Smooth muscle cell (in vitro differentiated cells): ENCODE measurements around the gene ARHGEF26. TPM values are rescaled to one million over a fixed set of nuclear protein-coding genes. Genes with fewer than 3 reads are reported as not detected.

Source experiments
- DNase-seq: peaks from one replicate; lab custom pipeline; 2025; ENCODE audit not compliant: unreplicated experiment; lab: John Stamatoyannopoulos, UW
- H2AFZ ChIP-seq: fragments of 200-600 bp; sonication (generic); 2 replicates; pipeline ENCODE4 v1.6.0; 2016; ENCODE audit warnings: antibody characterized with exemption, low read depth, mild to moderate bottlenecking
- H3F3A ChIP-seq: fragments of 200-600 bp; sonication (generic); 2 replicates; pipeline ENCODE4 v1.6.0; 2017; ENCODE audit warnings: antibody characterized with exemption, low read depth
- H3K27ac ChIP-seq: fragments of 200-600 bp; sonication (generic); 2 replicates; pipeline ENCODE4 v1.5.1; 2016; ENCODE audit warnings: low read depth, mild to moderate bottlenecking
- H3K27me3 ChIP-seq: fragments of 200-600 bp; sonication (generic); 2 replicates; pipeline ENCODE4 v1.6.1; 2016; ENCODE audit warnings: low read depth, mild to moderate bottlenecking
- H3K36me3 ChIP-seq: fragments of 200-600 bp; sonication (generic); 2 replicates; pipeline ENCODE4 v1.5.1; 2016; ENCODE audit warnings: low read depth
- H3K4me1 ChIP-seq: fragments of 200-600 bp; sonication (generic); 2 replicates; pipeline ENCODE4 v1.5.1; 2016; ENCODE audit warnings: low read depth
- H3K4me2 ChIP-seq: fragments of 200-600 bp; sonication (generic); 2 replicates; pipeline ENCODE4 v1.6.0; 2016; ENCODE audit warnings: mild to moderate bottlenecking
- H3K4me3 ChIP-seq: fragments of 200-600 bp; sonication (generic); 2 replicates; pipeline ENCODE4 v1.5.1; 2016; ENCODE audit warnings: mild to moderate bottlenecking
- H3K79me2 ChIP-seq: fragments of 200-600 bp; sonication (generic); 2 replicates; pipeline ENCODE4 v1.6.0; 2016; ENCODE audit warnings: low read depth, mild to moderate bottlenecking
- H3K9ac ChIP-seq: fragments of 200-600 bp; sonication (generic); 2 replicates; pipeline ENCODE4 v1.6.0; 2016; ENCODE audit warnings: low read depth
- H3K9me3 ChIP-seq: fragments of 200-600 bp; sonication (generic); replicated peaks from 2 replicates; pipeline ENCODE4 v1.5.1; 2016; ENCODE audit warnings: low read depth
- H4K20me1 ChIP-seq: fragments of 200-600 bp; sonication (generic); 2 replicates; pipeline ENCODE4 v1.6.0; 2016; ENCODE audit warnings: low read depth
- WGBS: methylation state at CpG from one replicate; pipeline ENCODE4 v1.1.7; 2016; ENCODE audit warnings: low lambda C conversion rate; 5-methylcytosine and 5-hydroxymethylcytosine counted together
- polyA plus RNA-seq: library from polyadenylated mRNA; unstranded; fragments of >200 nt; fragmentation: Nextera tagmentation; extraction: Ambion mirVana; gene quantifications from 2 replicates; pipeline ENCODE4 v1.2.1, GENCODE V29; 2016
- total RNA-seq: library from RNA; depleted of rRNA; stranded (reverse); fragments of >200 nt; gene quantifications from 2 replicates; pipeline ENCODE4 v1.2.3, GENCODE V29; 2014
- TF ChIP-seq, protein P1 (sequence below): fragments of 200-600 bp; sonication (generic); IDR thresholded peaks from 2 replicates; pipeline ENCODE4 v1.5.1; 2017; ENCODE audit warnings: borderline replicate concordance, mild to moderate bottlenecking, antibody characterized with exemption; ENCODE audit not compliant: insufficient read depth, poor library complexity, severe bottlenecking

ARHGEF26 gene
- total and polyA plus RNA-seq, 2 experiments from 2014 or later: 0.83 to 1.4 TPM

DNA sequence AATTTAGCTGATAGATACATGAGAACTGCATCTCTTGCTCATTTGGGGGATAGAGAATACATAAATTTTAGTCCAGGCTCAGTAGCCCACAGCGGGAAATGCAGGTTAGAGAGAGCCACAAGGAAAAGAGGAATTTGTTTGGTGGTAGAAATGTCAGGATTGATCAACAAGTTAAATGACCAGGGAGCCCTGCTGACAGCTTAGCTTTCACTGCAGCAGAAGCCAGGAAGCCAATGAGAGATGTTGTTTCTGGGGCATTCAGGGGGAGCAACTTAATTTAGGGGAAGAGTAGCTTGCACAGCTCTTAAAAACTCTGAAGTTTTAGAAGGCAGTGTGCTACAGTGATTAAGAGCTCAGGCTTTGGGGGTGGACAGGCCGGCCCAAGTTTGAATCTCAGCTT, 22.7 kb downstream of the ARHGEF26 start:
- Histone ChIP-seq H3K27me3 (no peaks in the 10 kb centered on the region), H3K36me3 (no peaks in the 10 kb centered on the region), H3K4me2 (no peak overlapping the region), H4K20me1 (no peaks in the 10 kb centered on the region), H3K4me3 (no peak overlapping the region), H3F3A (no peaks in the 10 kb centered on the region), H3K9ac (no peak overlapping the region), H3K79me2 (no peaks in the 10 kb centered on the region), H3K9me3 (no peaks in the 10 kb centered on the region), H2AFZ (no peak overlapping the region), H3K4me1 (peaks cover 23% of the 10 kb centered on the region), H3K27ac (no peak overlapping the region)
- TF ChIP-seq, protein P1, sequence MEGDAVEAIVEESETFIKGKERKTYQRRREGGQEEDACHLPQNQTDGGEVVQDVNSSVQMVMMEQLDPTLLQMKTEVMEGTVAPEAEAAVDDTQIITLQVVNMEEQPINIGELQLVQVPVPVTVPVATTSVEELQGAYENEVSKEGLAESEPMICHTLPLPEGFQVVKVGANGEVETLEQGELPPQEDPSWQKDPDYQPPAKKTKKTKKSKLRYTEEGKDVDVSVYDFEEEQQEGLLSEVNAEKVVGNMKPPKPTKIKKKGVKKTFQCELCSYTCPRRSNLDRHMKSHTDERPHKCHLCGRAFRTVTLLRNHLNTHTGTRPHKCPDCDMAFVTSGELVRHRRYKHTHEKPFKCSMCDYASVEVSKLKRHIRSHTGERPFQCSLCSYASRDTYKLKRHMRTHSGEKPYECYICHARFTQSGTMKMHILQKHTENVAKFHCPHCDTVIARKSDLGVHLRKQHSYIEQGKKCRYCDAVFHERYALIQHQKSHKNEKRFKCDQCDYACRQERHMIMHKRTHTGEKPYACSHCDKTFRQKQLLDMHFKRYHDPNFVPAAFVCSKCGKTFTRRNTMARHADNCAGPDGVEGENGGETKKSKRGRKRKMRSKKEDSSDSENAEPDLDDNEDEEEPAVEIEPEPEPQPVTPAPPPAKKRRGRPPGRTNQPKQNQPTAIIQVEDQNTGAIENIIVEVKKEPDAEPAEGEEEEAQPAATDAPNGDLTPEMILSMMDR: no peak
- WGBS: 74% methylated on average over 2 of the region's 2 CpGs
- no peak for DNase-seq

DNA sequence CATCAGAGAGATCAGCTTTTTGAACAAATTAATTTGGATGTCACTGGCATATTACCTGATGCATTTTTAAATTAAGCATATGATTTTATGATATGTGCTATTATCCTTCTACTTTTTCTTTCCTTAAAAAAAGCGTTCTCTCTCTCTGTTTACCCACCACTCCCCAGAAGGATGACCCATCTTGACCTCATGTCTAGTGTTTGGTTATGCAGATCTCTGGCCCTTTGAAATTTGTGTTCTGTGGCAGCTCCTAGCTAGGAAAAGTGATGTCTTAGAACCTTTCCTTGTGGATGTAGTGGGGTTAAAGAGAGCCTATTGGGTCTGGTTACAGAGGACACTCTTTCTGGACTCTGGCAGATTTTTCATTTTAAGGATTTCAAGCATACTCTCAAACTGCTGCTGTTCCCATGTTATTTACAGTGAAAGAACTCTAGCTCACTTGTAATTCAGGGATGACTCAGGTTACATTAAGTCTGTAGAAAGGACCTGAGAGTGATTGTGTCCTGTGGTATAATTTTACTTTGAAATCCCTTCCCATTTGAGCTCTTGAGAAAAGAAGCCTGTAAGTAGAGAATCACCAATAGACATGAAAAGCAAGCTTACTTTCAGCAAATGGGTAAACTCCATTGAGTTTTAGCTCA, 23.8 kb downstream of the ARHGEF26 start:
- Histone ChIP-seq H3K36me3 (no peaks in the 10 kb centered on the region), H2AFZ (no peak overlapping the region), H3K4me3 (no peak overlapping the region), H3K27ac (no peak overlapping the region), H3K27me3 (no peaks in the 10 kb centered on the region), H3K9me3 (no peaks in the 10 kb centered on the region), H3F3A (no peaks in the 10 kb centered on the region), H3K9ac (no peak overlapping the region), H3K4me1 (peaks cover 23% of the 10 kb centered on the region), H4K20me1 (no peaks in the 10 kb centered on the region), H3K4me2 (no peak overlapping the region), H3K79me2 (no peaks in the 10 kb centered on the region)
- 63% methylated on average over 1 of the region's 1 CpG for WGBS
- DNase-seq: no peak
- TF ChIP-seq, protein P1: no peak

DNA sequence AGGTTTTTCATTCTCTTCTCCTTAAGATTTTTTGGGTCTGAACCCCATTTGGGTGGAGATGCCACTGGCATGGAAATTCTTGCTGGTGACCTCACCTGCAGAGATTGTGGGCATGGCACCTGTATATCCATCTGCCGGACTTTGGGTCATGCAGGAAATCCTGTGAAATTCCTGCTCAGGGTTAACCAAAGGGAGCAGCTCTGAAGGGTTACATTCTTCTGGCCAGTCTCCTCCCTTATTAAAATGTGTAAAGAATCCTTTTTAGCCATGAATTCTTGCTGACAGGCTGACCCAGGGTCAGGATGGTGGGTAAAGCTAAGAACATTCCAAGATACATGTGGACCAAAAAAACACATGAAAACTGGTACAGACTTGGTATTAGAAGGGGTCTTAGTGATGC, 27.4 kb downstream of the ARHGEF26 start:
- Histone ChIP-seq H3K9me3 (no peaks in the 10 kb centered on the region), H3K79me2 (no peaks in the 10 kb centered on the region), H3K36me3 (no peaks in the 10 kb centered on the region), H2AFZ (no peak overlapping the region), H3K4me3 (no peak overlapping the region), H3K4me2 (no peak overlapping the region), H3F3A (no peaks in the 10 kb centered on the region), H4K20me1 (no peaks in the 10 kb centered on the region), H3K9ac (no peak overlapping the region), H3K27ac (no peak overlapping the region), H3K4me1 (peaks cover 12% of the 10 kb centered on the region), H3K27me3 (no peaks in the 10 kb centered on the region)
- WGBS: 79% methylated on average over 1 of the region's 1 CpG
- TF ChIP-seq, protein P1: no peak
- DNase-seq: no peak

DNA sequence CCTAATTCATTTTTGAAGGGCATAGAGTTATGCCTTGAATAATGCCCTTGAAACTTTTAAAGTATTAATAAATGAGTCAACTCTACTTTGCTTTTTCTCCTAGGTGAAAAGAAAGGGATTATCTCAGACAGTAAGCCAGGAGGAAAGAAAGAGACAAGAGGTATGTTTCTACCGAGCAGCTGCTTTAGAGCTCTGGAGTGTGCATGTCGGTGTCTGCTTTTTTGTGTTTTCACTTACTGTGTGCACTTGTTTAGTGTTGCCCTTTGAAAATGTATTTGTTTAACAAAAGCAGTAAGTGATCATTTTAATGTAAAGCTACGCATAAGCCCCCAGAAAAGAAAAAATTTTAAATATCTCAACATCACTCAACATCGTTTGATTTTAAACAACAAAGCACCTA, 28.1 kb downstream of the ARHGEF26 start:
- DNase-seq: no peak
- no peaks in the 10 kb centered on the region for H3F3A ChIP-seq
- no peak overlapping the region for H3K4me2 ChIP-seq
- no peak overlapping the region for H2AFZ ChIP-seq
- H3K79me2 ChIP-seq: no peaks in the 10 kb centered on the region
- WGBS: 84% methylated on average over 4 of the region's 4 CpGs
- H3K4me1 ChIP-seq: peaks cover 4% of the 10 kb centered on the region
- no peaks in the 10 kb centered on the region for H3K27me3 ChIP-seq
- TF ChIP-seq, protein P1: no peak
- H3K36me3 ChIP-seq: no peaks in the 10 kb centered on the region
- no peak overlapping the region for H3K27ac ChIP-seq
- H3K9me3 ChIP-seq: no peaks in the 10 kb centered on the region
- H3K9ac ChIP-seq: no peak overlapping the region
- no peak overlapping the region for H3K4me3 ChIP-seq
- H4K20me1 ChIP-seq: no peaks in the 10 kb centered on the region
